HG02885 (cell line): ENCODE results near the gene SEPTIN7.
"Not testable (repeated sequence)": the region's sequence is repeated elsewhere in the genome, so short reads cannot be mapped to it uniquely, and the experiment has no call there.

ENCODE experiments used
- ATAC-seq: cut with Tn5 transposase; IDR thresholded peaks from one replicate; pipeline ENCODE4 v1.9.1; 2021; ENCODE audit warnings: mild to moderate bottlenecking; ENCODE audit not compliant: unreplicated experiment, poor library complexity

The SEPTIN7 gene

DNA sequence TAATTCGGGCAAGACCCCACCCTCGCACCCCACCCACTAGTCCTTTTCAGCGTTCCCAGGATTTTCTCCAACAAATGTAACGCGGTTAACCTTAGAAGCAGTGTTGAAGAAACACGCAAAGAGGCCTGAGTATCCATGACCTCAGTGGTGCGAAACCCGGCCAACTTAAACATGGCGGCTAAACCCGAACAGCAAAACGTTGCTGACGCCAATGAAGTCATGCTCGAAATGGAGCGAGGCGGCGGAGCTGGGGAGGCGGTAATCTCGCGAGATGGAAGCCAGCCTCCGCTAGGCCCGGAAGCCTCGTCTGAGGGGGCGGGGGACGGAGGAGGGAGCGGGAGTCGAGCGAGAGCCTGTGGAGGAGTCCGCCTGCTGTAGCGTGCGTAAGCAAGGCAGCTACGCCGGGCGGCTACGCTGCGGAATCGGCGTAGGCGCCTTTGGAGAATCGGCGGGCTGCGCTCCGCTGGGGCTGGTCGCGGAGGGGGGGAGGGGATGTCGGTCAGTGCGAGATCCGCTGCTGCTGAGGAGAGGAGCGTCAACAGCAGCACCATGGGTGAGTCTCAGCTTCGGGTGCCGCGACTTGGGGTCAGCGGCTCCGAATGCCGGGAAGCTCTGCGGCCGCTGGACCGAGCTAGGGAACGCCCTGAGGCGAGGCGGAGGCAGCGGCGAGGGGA is at the start of gene SEPTIN7:
Gene SEPTIN7, plus strand, starts transcription at position 340 of the 674 bp plus-strand sequence. Its CDS starts 153 bp downstream, at position 493.
- peak; percentile 83 for ATAC-seq

DNA sequence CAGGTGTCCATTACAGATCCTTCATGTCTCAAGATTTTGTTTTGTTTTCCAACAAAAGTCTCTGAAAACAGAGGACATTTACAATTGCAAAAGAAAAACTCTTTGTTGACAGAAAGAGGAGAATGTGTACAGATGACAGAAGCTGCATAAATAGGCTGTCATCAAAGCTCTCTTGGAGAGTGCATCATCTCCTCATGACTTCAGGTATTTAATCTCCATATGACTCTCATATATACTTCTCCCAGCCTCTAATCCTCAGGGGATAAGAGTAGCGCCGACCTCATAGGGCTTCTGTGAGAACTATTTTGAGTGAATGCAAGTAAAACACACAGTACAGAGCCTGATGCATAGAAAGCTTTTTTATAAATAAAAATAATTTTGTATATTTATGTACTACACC is 48.1 kb upstream of the SEPTIN7 start:
- ATAC-seq = no peak

DNA sequence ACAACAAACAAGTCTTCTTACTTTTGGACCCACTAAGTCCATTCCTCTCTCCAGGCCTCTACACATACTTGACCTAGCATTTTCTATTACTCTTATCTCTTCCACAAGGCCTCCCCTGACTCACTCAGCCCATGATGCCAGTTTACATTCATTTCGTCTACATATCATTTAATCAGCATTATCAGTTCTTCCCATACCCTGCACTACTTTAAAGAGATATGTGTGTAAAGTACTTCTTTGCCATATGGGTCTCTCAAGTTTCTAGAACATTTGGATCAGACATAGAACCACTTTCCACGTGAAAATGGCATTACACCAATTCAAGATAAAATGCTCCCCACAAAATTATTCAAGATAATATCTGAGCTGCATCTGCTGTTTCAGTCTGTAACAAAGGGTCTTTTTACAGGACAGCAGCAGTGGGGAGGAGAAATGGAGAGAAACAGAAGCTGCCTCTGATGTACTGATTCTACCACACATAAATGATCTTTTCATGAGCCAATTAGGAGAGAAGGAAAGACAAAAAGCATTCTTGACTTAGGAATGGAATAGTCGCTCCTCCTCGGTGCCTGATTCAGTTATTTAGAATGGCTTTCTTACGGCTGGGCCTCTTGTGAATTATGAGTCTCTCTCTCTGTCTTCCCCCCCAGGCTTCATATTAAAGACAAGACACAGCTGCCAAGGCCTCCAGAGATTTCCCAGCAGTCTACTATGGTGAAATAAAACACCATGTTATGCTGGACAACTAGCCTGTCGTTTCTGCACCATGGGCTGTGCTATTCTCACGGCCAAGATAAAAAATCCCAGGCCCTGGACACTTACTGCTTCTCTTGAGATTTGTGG is 46.9 kb upstream of the SEPTIN7 start:
- ATAC-seq = no peak

DNA sequence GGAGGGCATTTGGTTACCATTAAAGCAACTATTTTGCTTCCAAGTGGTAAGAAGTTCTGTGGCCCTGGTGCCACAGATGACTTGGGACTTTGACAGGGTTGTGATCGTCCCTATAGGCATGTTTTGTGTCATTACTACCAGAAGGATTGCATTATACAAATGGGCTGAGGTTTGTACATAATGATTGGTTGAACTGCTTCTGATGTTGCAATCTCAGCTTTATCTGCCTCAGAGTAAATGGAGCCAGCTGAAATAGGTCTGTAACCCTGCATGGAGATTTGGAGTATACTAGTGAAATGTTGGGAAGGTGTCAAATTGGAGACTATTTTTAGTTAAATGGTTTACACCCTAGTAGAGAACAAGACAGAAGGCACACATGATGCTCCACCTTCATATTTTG is 46.1 kb upstream of the SEPTIN7 start:
- no peak for ATAC-seq

DNA sequence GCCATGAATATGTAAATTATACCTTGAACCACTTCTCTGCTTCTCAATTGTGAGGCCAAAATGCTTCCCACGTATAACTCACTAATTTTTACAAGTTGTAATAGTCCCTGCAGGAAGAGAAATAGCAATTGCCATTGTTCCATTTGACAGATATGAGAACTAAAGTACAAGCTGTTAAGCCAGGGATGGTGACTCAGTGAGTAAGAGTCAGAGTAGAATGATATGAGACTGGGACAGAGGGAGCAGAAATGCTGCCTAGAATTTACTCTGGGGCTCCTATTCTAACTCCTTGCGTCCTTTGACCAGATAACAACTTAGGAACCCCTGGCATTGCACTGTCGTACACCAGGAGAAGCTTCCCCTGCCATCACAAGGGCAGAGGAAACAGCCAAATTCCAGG is 45.1 kb upstream of the SEPTIN7 start:
- no peak for ATAC-seq

DNA sequence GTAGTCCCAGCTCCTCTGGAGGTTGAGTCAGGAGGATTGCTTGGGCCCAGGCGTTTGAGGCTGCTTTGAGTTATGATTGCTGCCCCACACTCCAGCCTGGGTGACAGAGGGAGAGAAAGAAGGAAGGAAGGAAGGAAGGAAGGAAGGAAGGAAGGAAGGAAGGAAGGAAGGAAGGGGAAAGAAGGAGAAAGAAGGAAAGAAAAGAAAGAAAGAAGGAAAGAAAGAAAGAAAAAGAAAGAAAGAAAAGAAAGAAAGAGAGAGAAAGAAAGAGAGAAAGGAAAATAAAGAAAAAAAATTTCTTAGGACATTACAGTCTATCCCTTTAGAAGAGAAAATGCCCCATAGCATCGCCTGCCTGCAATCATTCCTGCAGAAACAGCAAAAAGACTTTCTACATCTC is 44.4 kb upstream of the SEPTIN7 start:
- ATAC-seq = not testable (repeated sequence)

DNA sequence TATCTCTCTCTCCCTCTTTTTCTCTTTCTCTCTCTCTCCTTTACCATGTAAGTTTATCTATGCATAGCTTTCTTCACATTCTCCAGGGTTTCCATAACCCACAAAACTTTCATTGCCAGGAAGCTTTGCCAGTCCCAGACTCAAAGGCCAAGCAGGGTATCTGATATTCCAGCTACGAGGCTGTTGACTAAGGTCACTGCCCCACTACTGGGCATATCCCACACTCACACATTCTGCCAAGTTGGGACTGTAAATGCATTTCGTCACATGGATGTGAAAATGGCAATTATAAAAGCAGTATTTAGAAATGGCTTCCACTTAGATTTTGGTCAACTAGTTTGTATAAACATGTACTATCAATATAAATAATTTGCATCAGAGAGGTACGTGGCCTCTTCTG is 43.3 kb upstream of the SEPTIN7 start:
- no peak for ATAC-seq

DNA sequence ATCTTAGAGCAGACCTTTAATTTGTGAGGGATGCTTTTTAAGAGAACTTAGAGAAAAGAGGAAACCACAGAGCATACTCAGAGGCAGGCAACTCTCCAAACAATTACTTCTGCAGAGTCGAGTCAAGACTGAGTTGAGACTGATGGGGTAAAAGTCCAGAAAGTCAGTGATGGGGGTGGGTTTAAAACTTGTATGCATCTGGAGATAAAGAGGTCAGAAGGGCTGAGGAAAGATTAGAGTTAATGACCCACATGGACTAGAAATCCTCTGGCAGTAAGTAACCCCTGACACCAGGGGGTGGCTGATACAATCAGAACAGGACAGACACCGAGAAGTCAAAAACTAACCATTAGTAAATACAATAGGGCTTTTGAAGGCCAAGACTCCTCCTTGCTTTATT is 42.4 kb upstream of the SEPTIN7 start:
- ATAC-seq = peak; percentile 44

DNA sequence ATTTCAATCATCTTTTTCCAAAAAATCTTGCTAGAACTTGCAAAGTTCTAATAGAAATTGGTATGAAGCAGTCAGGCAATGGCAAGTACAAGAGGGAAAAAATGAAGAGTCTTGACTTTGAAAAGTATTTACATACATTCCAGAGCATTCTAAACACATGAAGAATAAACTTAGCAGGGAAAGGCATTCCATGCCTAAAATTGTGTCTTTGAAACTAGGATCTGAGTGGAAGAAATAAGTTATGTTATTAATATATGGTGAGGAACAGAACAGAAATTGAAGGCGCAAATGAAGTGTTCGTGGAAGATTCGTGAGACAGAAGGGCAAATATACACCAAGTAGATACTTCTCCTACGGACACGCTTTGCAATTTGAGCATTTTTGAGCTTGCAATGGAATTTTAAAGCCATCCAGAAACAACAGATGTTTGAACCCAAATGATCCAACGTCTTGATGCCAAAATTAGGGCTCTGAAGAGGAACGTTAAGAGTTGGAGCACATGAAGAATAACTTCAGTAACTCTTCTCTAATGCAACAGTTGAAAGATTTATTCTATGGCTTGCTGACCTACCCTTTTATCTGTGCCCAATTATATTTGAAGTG is 40.6 kb upstream of the SEPTIN7 start:
- no peak for ATAC-seq

DNA sequence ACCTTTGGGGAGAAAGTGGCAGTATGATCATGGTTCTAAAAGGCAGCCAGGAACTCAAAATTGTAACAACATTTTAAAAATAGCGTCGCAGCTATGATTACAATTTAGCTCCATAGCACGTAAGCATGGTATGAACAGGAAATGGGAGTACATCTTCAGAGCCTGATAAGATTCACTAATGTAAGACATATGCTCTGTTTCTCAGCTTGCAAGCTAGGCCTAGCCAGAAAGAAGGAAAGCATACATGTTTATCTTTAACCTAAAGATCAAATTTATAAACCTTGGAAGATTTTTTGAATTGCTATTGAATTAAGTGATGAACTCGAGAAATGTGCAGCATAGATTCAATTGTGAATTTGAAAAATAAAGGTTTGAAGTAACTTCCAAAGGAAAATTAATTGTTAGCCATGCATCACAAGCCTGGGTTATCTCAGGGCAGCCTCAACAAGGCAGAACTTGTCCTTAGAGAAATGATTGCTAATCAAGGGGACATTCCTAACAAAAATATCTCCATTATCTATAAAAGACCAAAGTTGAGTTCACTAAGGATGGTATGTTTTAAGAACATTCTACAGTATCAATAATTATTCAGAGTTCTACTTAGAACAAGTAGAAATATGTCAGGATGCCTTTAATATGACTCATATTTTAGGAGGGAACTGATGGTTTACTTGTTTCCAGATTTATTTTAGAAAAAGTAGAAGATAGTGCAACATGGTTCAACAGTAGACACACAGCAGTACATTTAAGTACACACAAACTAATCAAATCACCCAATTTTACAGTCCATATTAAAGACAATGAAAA is 38.8 kb upstream of the SEPTIN7 start:
- no peak for ATAC-seq

DNA sequence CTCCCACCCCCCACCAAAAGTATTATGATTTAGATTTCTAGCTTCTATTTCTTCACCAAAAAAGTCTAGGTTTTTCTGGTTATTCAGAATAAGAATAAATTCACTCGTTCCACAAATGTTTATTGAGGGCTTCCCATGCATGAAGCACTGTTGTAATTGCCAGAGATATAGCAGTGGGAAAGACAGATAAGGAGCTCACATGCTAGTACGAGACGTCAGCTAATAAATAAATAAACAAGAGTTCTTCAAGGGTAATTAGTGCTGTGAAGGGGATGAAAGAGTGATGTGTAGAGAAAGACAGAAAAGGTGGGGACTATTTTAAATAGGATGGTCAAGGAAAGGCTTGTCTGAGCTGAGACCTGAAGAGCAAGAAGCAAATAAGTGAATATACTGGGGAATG is 38.1 kb upstream of the SEPTIN7 start:
- ATAC-seq = no peak

DNA sequence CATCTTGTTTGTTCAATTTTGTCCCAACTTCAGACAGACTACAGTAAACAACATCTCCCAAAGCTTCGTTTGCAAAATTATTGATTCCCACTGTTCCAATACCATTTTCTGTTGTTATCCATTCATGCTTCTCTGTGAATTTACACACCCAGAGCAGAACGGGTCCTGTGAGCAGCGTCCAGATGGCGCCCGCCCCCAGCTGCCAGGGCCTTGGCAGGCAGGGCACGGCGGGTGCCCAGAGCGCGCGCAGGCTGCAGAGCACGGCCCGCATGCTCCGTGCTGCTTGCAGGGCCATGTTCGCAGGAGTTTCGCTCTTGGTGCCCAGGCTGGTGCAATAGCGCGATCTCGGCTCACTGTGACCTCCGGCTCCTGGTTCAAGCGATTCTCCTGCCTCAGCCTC is 32.5 kb upstream of the SEPTIN7 start:
- no peak for ATAC-seq

DNA sequence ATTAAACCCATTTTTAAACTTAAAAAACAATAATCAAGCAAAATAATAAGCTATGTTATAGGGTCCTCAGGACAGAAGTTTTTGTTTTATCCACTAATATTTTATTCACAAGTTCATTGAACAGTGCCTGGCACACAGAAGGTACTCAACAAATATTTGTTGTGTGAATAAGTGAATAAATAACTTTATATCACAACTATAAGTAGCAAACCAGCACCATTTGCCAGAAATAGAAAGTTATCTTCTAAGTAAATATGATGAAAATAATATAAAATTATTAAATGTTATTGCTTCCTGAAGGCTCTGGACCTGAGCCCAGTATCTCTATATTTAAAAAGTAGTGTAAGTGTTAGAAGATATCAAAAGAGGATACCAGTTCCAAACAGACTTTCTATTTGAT is 29.1 kb upstream of the SEPTIN7 start:
- ATAC-seq = no peak

DNA sequence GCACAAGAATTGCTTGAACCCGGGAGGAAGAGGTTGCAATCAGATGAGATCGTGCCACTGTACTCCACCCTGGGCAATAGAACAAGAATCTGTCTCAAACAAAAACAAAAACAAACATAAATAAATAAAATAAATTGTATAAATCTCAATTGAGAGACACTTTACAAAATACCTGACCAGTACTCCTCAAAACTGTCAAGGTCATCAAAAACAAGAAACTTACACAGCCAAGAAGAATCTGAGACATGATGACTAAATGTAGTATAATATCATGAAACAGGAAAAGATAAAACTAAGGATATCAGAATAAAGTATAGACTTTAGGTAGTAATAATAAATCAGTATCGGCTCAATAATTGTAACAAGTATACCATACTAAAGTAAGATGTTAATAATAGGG is 26.9 kb upstream of the SEPTIN7 start:
- no peak for ATAC-seq

DNA sequence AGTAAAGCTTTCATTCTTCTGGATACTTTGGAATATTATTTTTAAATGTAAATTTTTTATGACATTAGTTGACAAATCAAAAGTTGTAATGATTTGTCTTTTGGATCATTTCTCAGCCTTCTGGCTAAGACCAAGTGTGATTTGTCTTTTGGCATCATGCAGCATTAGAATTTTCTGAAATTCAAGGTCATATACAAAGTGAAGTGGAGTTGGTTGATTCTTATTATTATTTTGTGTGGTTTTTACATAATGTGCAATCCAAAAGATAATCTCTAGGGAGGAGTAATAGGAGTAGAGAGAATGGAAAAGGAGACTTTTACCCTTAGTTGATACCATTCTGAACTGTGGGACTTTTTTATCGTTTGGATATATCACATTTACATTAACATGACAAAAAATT is 24.2 kb upstream of the SEPTIN7 start:
- ATAC-seq = no peak

DNA sequence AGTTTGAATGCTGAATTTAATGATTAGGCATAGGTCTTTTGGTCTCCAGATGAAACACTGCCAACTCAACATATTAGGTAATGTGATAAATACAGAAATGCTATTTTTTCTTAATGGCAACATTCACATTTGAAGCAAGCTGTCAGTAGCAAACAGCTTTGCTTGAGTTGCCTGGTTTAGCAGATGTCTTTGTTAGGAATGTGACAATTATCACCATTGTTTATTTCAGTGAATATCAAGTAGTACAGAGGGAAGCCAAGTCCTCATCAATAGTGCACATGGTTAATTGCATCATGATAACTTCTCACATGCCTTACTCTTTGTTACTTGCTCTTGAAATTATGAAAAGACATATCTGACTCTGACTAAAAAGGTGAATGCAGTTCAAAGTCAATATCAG is 23.7 kb upstream of the SEPTIN7 start:
- ATAC-seq = no peak

DNA sequence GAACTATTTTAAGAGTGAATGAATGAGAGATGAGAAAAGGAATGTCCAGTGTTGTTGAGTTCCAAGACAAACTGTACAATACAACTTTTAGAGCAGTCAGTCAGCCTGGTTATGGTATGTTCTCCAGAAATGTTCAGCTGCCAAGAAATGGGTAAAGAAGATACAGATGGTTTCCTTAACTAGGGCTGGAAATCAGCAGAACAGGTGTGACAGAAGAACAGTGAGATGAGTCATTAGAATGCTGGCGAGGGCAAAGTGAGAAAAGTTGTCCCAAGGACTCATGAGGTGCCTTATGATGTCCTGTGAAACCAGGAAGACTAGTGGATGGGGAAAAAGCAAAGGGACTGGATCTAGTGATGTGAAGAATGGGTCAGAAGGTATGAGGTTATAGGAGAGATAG is 20.8 kb upstream of the SEPTIN7 start:
- no peak for ATAC-seq

DNA sequence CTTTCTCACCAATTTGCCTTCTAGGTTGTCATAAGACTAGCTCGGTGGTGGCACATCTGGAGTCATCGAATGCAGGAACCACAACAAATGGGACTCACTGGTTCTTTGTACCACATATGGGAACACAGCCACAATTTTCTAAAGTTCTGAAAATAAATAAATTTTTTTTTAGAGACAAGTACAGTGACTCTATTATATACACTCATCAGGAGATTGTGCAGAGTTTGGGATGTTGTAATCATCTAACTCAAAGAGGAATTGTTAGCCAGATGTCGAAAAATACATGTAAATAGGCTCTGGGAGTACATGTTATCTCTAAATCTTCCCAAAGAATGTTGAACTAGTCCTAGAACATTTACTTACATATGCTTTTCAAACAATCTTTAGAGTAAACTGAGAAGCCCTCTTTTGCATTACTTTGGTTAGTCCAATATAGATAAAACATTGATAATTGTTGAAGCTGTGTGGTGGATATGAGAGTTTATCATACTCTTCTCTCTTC is 19.6 kb upstream of the SEPTIN7 start:
- ATAC-seq = no peak

DNA sequence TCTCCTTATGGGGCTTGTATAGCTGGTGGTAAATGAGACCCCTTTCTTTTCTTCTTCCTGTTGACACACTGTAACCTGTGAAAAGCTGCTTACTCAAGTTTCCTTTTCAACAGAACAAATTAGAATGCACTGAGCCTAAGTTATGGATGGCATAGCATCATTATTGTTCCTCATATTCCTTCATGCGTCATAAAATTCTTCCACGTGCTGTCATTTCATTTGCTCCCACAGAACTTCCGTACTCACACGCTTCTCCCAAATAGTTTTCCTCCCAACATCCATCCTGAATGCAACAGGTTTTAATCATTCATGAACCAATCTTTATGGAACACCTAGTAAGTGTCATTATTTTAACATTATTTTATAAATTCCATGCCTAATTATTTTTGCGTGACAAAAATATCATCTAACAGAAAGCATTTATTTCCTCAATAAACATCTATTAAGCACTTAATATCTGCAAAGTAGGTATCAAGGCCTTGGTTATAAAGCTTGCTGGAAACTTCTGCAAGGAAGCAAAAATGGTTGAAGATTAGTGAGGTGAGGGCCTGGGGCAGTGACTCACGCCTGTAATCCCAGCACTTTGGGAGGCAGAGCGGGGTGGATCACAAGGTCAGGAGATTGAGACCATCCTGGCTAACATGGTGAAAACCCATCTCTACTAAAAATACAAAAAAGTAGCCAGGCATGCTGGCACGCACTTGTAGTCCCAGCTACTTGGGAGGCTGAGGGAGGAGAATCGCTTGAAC is 18.9 kb upstream of the SEPTIN7 start:
- ATAC-seq = no peak

DNA sequence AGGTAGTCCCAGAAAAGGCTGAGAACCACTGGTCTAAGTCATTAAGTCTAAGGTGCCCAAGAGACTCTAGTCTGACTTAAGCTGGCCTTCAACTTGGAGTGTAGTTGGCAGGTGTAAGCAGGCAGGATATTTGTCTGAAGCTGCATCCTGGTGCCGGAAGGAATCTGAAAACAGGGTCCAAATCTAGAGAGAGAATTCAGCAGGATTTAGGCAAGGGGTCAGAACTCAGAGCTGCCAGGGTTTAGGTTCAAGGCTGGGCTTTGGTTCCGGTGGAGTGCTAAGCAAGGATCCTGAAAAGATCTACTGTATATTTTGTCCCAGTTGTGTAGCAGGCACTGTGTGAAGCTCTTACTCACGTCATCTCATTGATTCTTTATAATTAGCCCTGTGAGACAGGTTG is 16.5 kb upstream of the SEPTIN7 start:
- ATAC-seq = no peak
